ENCODE data around the gene MAPK8IP3. TPM values are rescaled to one million over a fixed set of nuclear protein-coding genes. Genes with fewer than 3 reads are reported as not detected.

Gene MAPK8IP3
- total and polyA plus RNA-seq, 2 donors (not counting 1 experiment from before 2014, with no cell fraction given): 249 to 340 TPM

Small RNA genes within 50 kb of the gene (small RNA-seq; reads per million reads assigned to genes)
- not detected for gene MIR3177 (ENCODE audit: insufficient read length, low read depth, low replicate concordance)

Other genes with a start within 250 kb of the MAPK8IP3 start
- 274 and 286 TPM in 2 replicates for gene CLCN7, start 231.2 kb upstream of the MAPK8IP3 start, total RNA-seq
- 215 and 280 TPM in 2 replicates for gene CLCN7, start 231.2 kb upstream of the MAPK8IP3 start, polyA plus RNA-seq
- gene PTX4, start 217.3 kb upstream of the MAPK8IP3 start, total RNA-seq: 0.22 TPM in 1 of 2 replicates, not detected in the other
- gene PTX4, start 217.3 kb upstream of the MAPK8IP3 start, polyA plus RNA-seq: 0.27 and 0.33 TPM in 2 replicates
- gene TELO2, start 212.8 kb upstream of the MAPK8IP3 start, total RNA-seq: 81.9 and 88.4 TPM in 2 replicates
- 136 and 158 TPM in 2 replicates for gene TELO2, start 212.8 kb upstream of the MAPK8IP3 start, polyA plus RNA-seq
- gene TMEM204, start 172.5 kb upstream of the MAPK8IP3 start, total RNA-seq: 0.27 and 0.58 TPM in 2 replicates
- 2.3 and 2.7 TPM in 2 replicates for gene TMEM204, start 172.5 kb upstream of the MAPK8IP3 start, polyA plus RNA-seq
- gene IFT140, start 94.1 kb upstream of the MAPK8IP3 start, total RNA-seq: 12.5 and 15.0 TPM in 2 replicates
- 4.2 and 5.4 TPM in 2 replicates for gene IFT140, start 94.1 kb upstream of the MAPK8IP3 start, polyA plus RNA-seq
- gene CRAMP1, start 93.8 kb upstream of the MAPK8IP3 start, total RNA-seq: 26.6 and 33.9 TPM in 2 replicates
- gene CRAMP1, start 93.8 kb upstream of the MAPK8IP3 start, polyA plus RNA-seq: 21.0 and 29.1 TPM in 2 replicates
- 42.1 and 45.7 TPM in 2 replicates for gene JPT2, start 27.9 kb upstream of the MAPK8IP3 start, total RNA-seq
- gene JPT2, start 27.9 kb upstream of the MAPK8IP3 start, polyA plus RNA-seq: 7.6 and 10.7 TPM in 2 replicates
- gene NME3, start 65.3 kb downstream of the MAPK8IP3 start, total RNA-seq: 57.3 and 63.2 TPM in 2 replicates
- gene NME3, start 65.3 kb downstream of the MAPK8IP3 start, polyA plus RNA-seq: 99.0 and 150 TPM in 2 replicates
- gene EME2, start 66.6 kb downstream of the MAPK8IP3 start, total RNA-seq: 42.5 and 43.9 TPM in 2 replicates
- gene EME2, start 66.6 kb downstream of the MAPK8IP3 start, polyA plus RNA-seq: 34.6 and 44.1 TPM in 2 replicates
- gene MRPS34, start 66.9 kb downstream of the MAPK8IP3 start, total RNA-seq: 44.6 and 54.5 TPM in 2 replicates
- gene MRPS34, start 66.9 kb downstream of the MAPK8IP3 start, polyA plus RNA-seq: 34.4 and 55.2 TPM in 2 replicates
- gene SPSB3, start 76.4 kb downstream of the MAPK8IP3 start, total RNA-seq: 91.2 and 95.5 TPM in 2 replicates
- gene SPSB3, start 76.4 kb downstream of the MAPK8IP3 start, polyA plus RNA-seq: 255 and 264 TPM in 2 replicates
- gene NUBP2, start 76.8 kb downstream of the MAPK8IP3 start, total RNA-seq: 50.2 and 52.6 TPM in 2 replicates
- gene NUBP2, start 76.8 kb downstream of the MAPK8IP3 start, polyA plus RNA-seq: 49.3 and 71.7 TPM in 2 replicates
- gene IGFALS, start 87.5 kb downstream of the MAPK8IP3 start, total RNA-seq: 0.22 TPM in 1 of 2 replicates, not detected in the other
- gene IGFALS, start 87.5 kb downstream of the MAPK8IP3 start, polyA plus RNA-seq: 0.49 and 0.63 TPM in 2 replicates
- 49.7 and 50.6 TPM in 2 replicates for gene HAGH, start 120.6 kb downstream of the MAPK8IP3 start, total RNA-seq
- gene HAGH, start 120.6 kb downstream of the MAPK8IP3 start, polyA plus RNA-seq: 48.9 and 74.2 TPM in 2 replicates
- gene FAHD1, start 121.0 kb downstream of the MAPK8IP3 start, total RNA-seq: 11.0 and 13.3 TPM in 2 replicates
- gene FAHD1, start 121.0 kb downstream of the MAPK8IP3 start, polyA plus RNA-seq: 7.2 and 14.5 TPM in 2 replicates
- gene MEIOB, start 166.0 kb downstream of the MAPK8IP3 start, total RNA-seq: not detected in 2 replicates
- not detected in 2 replicates for gene MEIOB, start 166.0 kb downstream of the MAPK8IP3 start, polyA plus RNA-seq
- gene HS3ST6, start 212.2 kb downstream of the MAPK8IP3 start, total RNA-seq: not detected in 2 replicates
- gene HS3ST6, start 212.2 kb downstream of the MAPK8IP3 start, polyA plus RNA-seq: not detected in 2 replicates
- 15.2 and 17.5 TPM in 2 replicates for gene MSRB1, start 237.0 kb downstream of the MAPK8IP3 start, total RNA-seq
- gene MSRB1, start 237.0 kb downstream of the MAPK8IP3 start, polyA plus RNA-seq: 4.4 and 8.5 TPM in 2 replicates
- not detected in 2 replicates for gene RPL3L, start 248.5 kb downstream of the MAPK8IP3 start, total RNA-seq
- gene RPL3L, start 248.5 kb downstream of the MAPK8IP3 start, polyA plus RNA-seq: not detected in 2 replicates